Measurements from ENCODE around the gene RFFL. TPM values are rescaled to one million over a fixed set of nuclear protein-coding genes. Genes with fewer than 3 reads are reported as not detected.

Gene RFFL
- total RNA-seq, 2 donors from 2014 or later, result 33.8 to 56.6 TPM

DNA sequence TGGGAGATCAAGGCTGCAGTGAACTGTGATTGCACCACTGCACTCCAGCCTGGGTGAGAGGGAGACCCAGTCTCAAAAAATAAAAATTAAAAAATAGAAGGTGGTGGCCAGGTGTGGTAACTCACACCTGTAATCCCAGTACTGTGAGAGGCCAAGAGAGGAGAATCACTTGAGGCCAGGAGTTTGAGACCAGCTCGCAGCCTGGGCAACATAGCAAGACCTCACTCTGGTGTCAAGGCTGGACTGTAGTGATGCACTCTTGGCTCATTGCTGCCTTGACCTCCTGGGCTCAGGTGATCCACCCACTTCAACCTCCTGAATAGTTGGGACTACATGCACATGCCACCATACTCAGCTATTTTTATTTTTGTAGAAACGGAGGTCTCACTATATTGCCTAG is 13.3 kb downstream of the RFFL start:
- H3K9me3 ChIP-seq (ENCODE audit: control insufficient read depth, low read length), result no peaks in the 10 kb centered on the region
- H3K9ac ChIP-seq (ENCODE audit: extremely low read depth, low read length, poor library complexity, severe bottlenecking), result no peak overlapping the region
- no peaks in the 10 kb centered on the region for H3K36me3 Mint-ChIP-seq (ENCODE audit: low read depth)
- no peak overlapping the region for H3K27ac Mint-ChIP-seq
- 93 to 100% methylated on average over 1 to 2 of the region's 2 CpGs for WGBS, 2 experiments (ENCODE audit: insufficient coverage in 1 of 2, insufficient read length in 1 of 2)
- H3K4me3 ChIP-seq (ENCODE audit: low read length), result no peak overlapping the region
- no peaks in the 10 kb centered on the region for H3K27me3 ChIP-seq (ENCODE audit: control insufficient read depth, insufficient read depth, low read length, poor library complexity, severe bottlenecking)
- no peak overlapping the region for H3K4me3 Mint-ChIP-seq
- H3K36me3 ChIP-seq (ENCODE audit: control insufficient read depth, insufficient read depth, low read length), result no peaks in the 10 kb centered on the region
- DNase-seq, result no peak
- peaks cover 6% of the 10 kb centered on the region for H3K4me1 ChIP-seq (ENCODE audit: control insufficient read depth, insufficient read depth, low read length)
- H3K9me3 Mint-ChIP-seq, result no peaks in the 10 kb centered on the region
- no peak overlapping the region for H3K27ac ChIP-seq (ENCODE audit: low read depth, low read length)
- peaks cover 69% of the 10 kb centered on the region for H3K4me1 Mint-ChIP-seq
- no peaks in the 10 kb centered on the region for H3K27me3 Mint-ChIP-seq (ENCODE audit: insufficient read depth)
- TF ChIP-seq CTCF (conservative IDR thresholded peaks at IDR 0.05), result no peak

DNA sequence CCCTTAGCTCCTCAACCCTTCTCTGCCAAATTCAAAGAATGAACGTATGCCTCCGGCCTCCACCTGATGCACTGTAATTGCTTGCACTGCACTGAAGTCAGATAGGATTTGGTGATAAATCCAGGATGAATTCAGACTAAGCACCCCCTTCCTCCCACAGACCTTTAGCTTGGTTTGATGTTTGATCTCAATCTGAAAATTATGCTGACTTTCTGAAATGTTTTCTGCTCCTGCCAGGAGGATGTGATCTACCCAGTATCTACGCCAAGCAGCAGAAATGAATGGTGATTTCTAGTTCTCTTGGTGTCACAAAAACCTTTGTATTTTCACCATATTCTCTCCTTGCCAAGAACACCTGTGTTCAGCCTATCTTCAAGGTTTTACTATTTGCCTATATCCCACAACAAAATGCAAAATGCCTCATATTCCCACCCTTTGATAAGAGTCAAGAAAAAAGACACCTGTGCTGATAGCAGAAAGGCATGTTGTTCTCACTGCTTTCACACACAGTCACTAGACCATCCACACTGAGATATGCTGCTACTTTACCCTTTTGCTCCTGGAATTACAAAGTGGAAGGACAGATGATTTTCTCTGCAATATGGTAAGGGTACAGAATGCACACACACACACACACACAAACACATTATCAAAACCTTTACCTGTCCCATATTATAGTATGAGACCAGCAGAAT is 14.7 kb downstream of the RFFL start:
- H3K27me3 Mint-ChIP-seq (ENCODE audit: insufficient read depth), result no peaks in the 10 kb centered on the region
- TF ChIP-seq CTCF (conservative IDR thresholded peaks at IDR 0.05), result no peak
- no peaks in the 10 kb centered on the region for H3K9me3 ChIP-seq (ENCODE audit: control insufficient read depth, low read length)
- H3K4me3 Mint-ChIP-seq, result no peak overlapping the region
- H3K4me3 ChIP-seq (ENCODE audit: low read length), result no peak overlapping the region
- H3K9ac ChIP-seq (ENCODE audit: extremely low read depth, low read length, poor library complexity, severe bottlenecking), result no peak overlapping the region
- peaks cover 65% of the 10 kb centered on the region for H3K4me1 Mint-ChIP-seq
- H3K9me3 Mint-ChIP-seq, result no peaks in the 10 kb centered on the region
- H3K27ac ChIP-seq (ENCODE audit: low read depth, low read length), result no peak overlapping the region
- H3K27ac Mint-ChIP-seq, result peak overlapping the region; percentile 15
- no peaks in the 10 kb centered on the region for H3K36me3 ChIP-seq (ENCODE audit: control insufficient read depth, insufficient read depth, low read length)
- whole genome bisulfite sequencing, 2 experiments (ENCODE audit: insufficient coverage in 1 of 2, insufficient read length in 1 of 2), result 89% methylated on average over 3 of the region's 3 CpGs; no CpG with 5 or more reads in 1 of the 2 experiments
- DNase-seq, result no peak
- H3K27me3 ChIP-seq (ENCODE audit: control insufficient read depth, insufficient read depth, low read length, poor library complexity, severe bottlenecking), result no peaks in the 10 kb centered on the region
- peaks cover 6% of the 10 kb centered on the region for H3K4me1 ChIP-seq (ENCODE audit: control insufficient read depth, insufficient read depth, low read length)
- H3K36me3 Mint-ChIP-seq (ENCODE audit: low read depth), result no peaks in the 10 kb centered on the region

- WGBS, 2 experiments (ENCODE audit: insufficient coverage in 1 of 2, insufficient read length in 1 of 2), result 81 to 84% methylated on average over 5 of the region's 5 CpGs
- Histone ChIP-seq H3K27me3 (ENCODE audit: control insufficient read depth, insufficient read depth, low read length, poor library complexity, severe bottlenecking) (no peaks in the 10 kb centered on the region), H3K4me1 (ENCODE audit: control insufficient read depth, insufficient read depth, low read length) (peaks cover 6% of the 10 kb centered on the region), H3K27ac (ENCODE audit: low read depth, low read length) (no peak overlapping the region), H3K9me3 (ENCODE audit: control insufficient read depth, low read length) (no peaks in the 10 kb centered on the region), H3K36me3 (ENCODE audit: control insufficient read depth, insufficient read depth, low read length) (no peaks in the 10 kb centered on the region), H3K9ac (ENCODE audit: extremely low read depth, low read length, poor library complexity, severe bottlenecking) (no peak overlapping the region), H3K4me3 (ENCODE audit: low read length) (peak overlapping the region; percentile 65)
- DNase-seq, result no peak
- Mint-ChIP-seq H3K4me3 (peak overlapping the region; percentile 30), H3K36me3 (ENCODE audit: low read depth) (peaks cover 3% of the 10 kb centered on the region), H3K27me3 (ENCODE audit: insufficient read depth) (no peaks in the 10 kb centered on the region), H3K27ac (peak overlapping the region; percentile 44), H3K9me3 (no peaks in the 10 kb centered on the region), H3K4me1 (peaks cover 49% of the 10 kb centered on the region)
- TF ChIP-seq CTCF (conservative IDR thresholded peaks at IDR 0.05), result no peak
These were observed 16.7 kb downstream of the RFFL start for GRCh38 chr17:35046740-35047283.
